IMR-90 (cell line): ENCODE results near the gene FTSJ3. TPM values are rescaled to one million over a fixed set of nuclear protein-coding genes. Genes with fewer than 3 reads are reported as not detected.
A peak's percentile ranks its signal among the peaks of the same experiment; 100 is the strongest.

Source experiments
- ATAC-seq: fragments of 200-7000 bp; cut with Tn5 transposase; 2 replicates; pipeline ENCODE4 v1.9.1; 2020; ENCODE audit warnings: low read depth, mild to moderate bottlenecking, moderate library complexity
- BruUV-seq: library from RNA; stranded (reverse); fragments of 400-500 nt; replicated peaks from 2 replicates; lab custom pipeline; 2021; lab: Mats Ljungman, UMichigan
- CTCF ChIA-PET: fragments of 300-600 bp; formaldehyde crosslinking; extraction: SDS; loops from one replicate; lab custom pipeline; 2021; ENCODE audit warnings: antibody characterized with exemption; lab: Yijun Ruan, JAX
- POLR2A ChIA-PET: fragments of 300-600 bp; sonication (Branson Sonifier 250); formaldehyde crosslinking; loops from one replicate; lab custom pipeline; 2022; ENCODE audit warnings: antibody characterized with exemption; ENCODE audit not compliant: unreplicated experiment; lab: Charles Lee
- DNase-seq: peaks from one replicate; pipeline ENCODE4 v3.0.0; 2013
- H2AFZ ChIP-seq: replicated peaks from 2 replicates; pipeline ENCODE3; 2013; ENCODE audit warnings: low read length, mild to moderate bottlenecking; ENCODE audit not compliant: poor library complexity
- H2AK5ac ChIP-seq: 2 replicates; pipeline ENCODE4 v1.6.1; 2013; ENCODE audit warnings: low read depth, low read length, inconsistent platforms
- H2AK9ac ChIP-seq: replicated peaks from 2 replicates; pipeline ENCODE3; 2013; ENCODE audit warnings: mild to moderate bottlenecking, low read depth, low read length, moderate library complexity; ENCODE audit not compliant: poor library complexity
- H2BK120ac ChIP-seq: 2 replicates; pipeline ENCODE4 v1.6.1; 2013; ENCODE audit warnings: low read depth, low read length, inconsistent platforms
- H2BK15ac ChIP-seq: 3 replicates; pipeline ENCODE4 v1.6.1; 2013; ENCODE audit warnings: low read depth, low read length, inconsistent platforms
- H2BK20ac ChIP-seq: 2 replicates; pipeline ENCODE4 v1.6.1; 2013; ENCODE audit warnings: low read depth, mild to moderate bottlenecking, inconsistent platforms, low read length, moderate library complexity
- H2BK5ac ChIP-seq: 2 replicates; pipeline ENCODE4 v1.6.1; 2013; ENCODE audit warnings: mild to moderate bottlenecking, low read depth, low read length, inconsistent platforms; ENCODE audit not compliant: poor library complexity, severe bottlenecking
- H3K14ac ChIP-seq: replicated peaks from 2 replicates; pipeline ENCODE4 v1.6.1; 2013; ENCODE audit warnings: low read depth, low read length, inconsistent platforms
- H3K18ac ChIP-seq: 2 replicates; pipeline ENCODE4 v1.6.1; 2013; ENCODE audit warnings: low read depth, low read length, control low read depth
- H3K23ac ChIP-seq: 2 replicates; pipeline ENCODE4 v1.6.1; 2013; ENCODE audit warnings: low read depth, low read length, inconsistent platforms
- H3K27ac ChIP-seq: 2 replicates; pipeline ENCODE4 v1.5.1; 2013; ENCODE audit warnings: mild to moderate bottlenecking, control low read depth, low read length; ENCODE audit not compliant: insufficient read depth
- H3K27me3 ChIP-seq: 2 replicates; pipeline ENCODE4 v1.6.1; 2013; ENCODE audit warnings: low read length; ENCODE audit not compliant: control insufficient read depth, insufficient read depth
- H3K36me3 ChIP-seq: 2 replicates; pipeline ENCODE4 v1.6.1; 2013; ENCODE audit warnings: low read length, mixed read lengths; ENCODE audit not compliant: control insufficient read depth, insufficient read depth
- H3K4ac ChIP-seq: 2 replicates; pipeline ENCODE4 v1.6.1; 2013; ENCODE audit warnings: low read depth, low read length, inconsistent platforms
- H3K4me1 ChIP-seq: 2 replicates; pipeline ENCODE4 v1.6.1; 2013; ENCODE audit warnings: low read length, mixed read lengths; ENCODE audit not compliant: control insufficient read depth, insufficient read depth
- H3K4me2 ChIP-seq: 2 replicates; pipeline ENCODE4 v1.6.1; 2013; ENCODE audit warnings: low read depth, mild to moderate bottlenecking, control low read depth, low read length, moderate library complexity
- H3K4me3 ChIP-seq: 2 replicates; pipeline ENCODE4 v1.5.1; 2013; ENCODE audit warnings: low read depth, mild to moderate bottlenecking, control low read depth, low read length, moderate library complexity; ENCODE audit not compliant: insufficient read depth
- H3K56ac ChIP-seq: 2 replicates; pipeline ENCODE4 v1.6.1; 2013; ENCODE audit warnings: low read length, inconsistent platforms; ENCODE audit not compliant: insufficient read depth; ENCODE audit errors: extremely low read depth
- H3K79me1 ChIP-seq, 2 experiments: 2 replicates each; pipeline ENCODE4 v1.6.1; 2013; ENCODE audit warnings: low read length in 2 of 2, inconsistent platforms in 1 of 2, low read depth in 1 of 2
- H3K9ac ChIP-seq: 2 replicates; pipeline ENCODE4 v1.6.1; 2013; ENCODE audit warnings: low read depth, low read length, control low read depth
- H3K9me1 ChIP-seq: 2 replicates; pipeline ENCODE4 v1.6.1; 2013; ENCODE audit warnings: low read length, inconsistent platforms; ENCODE audit not compliant: insufficient read depth
- H3K9me3 ChIP-seq: 2 replicates; pipeline ENCODE4 v1.6.1; 2013; ENCODE audit warnings: low read length; ENCODE audit not compliant: control insufficient read depth, insufficient read depth
- H4K20me1 ChIP-seq: 2 replicates; pipeline ENCODE4 v1.6.1; 2013; ENCODE audit warnings: low read length, inconsistent platforms; ENCODE audit not compliant: insufficient read depth
- H4K5ac ChIP-seq: 2 replicates; pipeline ENCODE4 v1.6.1; 2013; ENCODE audit warnings: mild to moderate bottlenecking, low read depth, low read length, control low read depth
- H4K8ac ChIP-seq, 2 experiments: 2 replicates each; pipeline ENCODE4 v1.6.1; 2013; ENCODE audit warnings: low read depth in 2 of 2, low read length in 2 of 2, control low read depth in 1 of 2, inconsistent platforms in 1 of 2
- H4K91ac ChIP-seq: 2 replicates; pipeline ENCODE4 v1.6.1; 2013; ENCODE audit warnings: low read depth, low read length, inconsistent platforms; ENCODE audit not compliant: insufficient read depth
- BHLHE40 ChIP-seq: fragments of 150-350 bp; IDR thresholded peaks from 2 replicates; pipeline ENCODE4 v1.6.1; 2016; ENCODE audit warnings: mild to moderate bottlenecking, low read depth, low read length
- CEBPB ChIP-seq: IDR thresholded peaks from 2 replicates; pipeline ENCODE4 v1.6.1; 2012; ENCODE audit warnings: low read depth, low read length, improper control_type of control experiment
- CHD1 ChIP-seq: IDR thresholded peaks from 2 replicates; pipeline ENCODE4 v1.6.1; 2012; ENCODE audit warnings: low read depth, low read length, improper control_type of control experiment
- FOS ChIP-seq: fragments of 150-350 bp; IDR thresholded peaks from 2 replicates; pipeline ENCODE4 v1.6.1; 2016; ENCODE audit warnings: low read depth, low read length
- MAFK ChIP-seq: IDR thresholded peaks from 2 replicates; pipeline ENCODE4 v1.6.1; 2012; ENCODE audit warnings: low read depth, low read length, improper control_type of control experiment
- MAZ ChIP-seq: IDR thresholded peaks from 2 replicates; pipeline ENCODE4 v1.6.1; 2012; ENCODE audit warnings: low read depth, mild to moderate bottlenecking, low read length, improper control_type of control experiment, moderate library complexity, borderline replicate concordance
- MXI1 ChIP-seq: IDR thresholded peaks from 2 replicates; pipeline ENCODE4 v1.6.1; 2012; ENCODE audit warnings: low read depth, mild to moderate bottlenecking, low read length, moderate library complexity, borderline replicate concordance
- NFE2L2 ChIP-seq: fragments of 150-350 bp; IDR thresholded peaks from 2 replicates; pipeline ENCODE4 v1.6.1; 2016; ENCODE audit warnings: low read depth, mild to moderate bottlenecking, low read length
- POLR2A ChIP-seq: IDR thresholded peaks from 2 replicates; pipeline ENCODE4 v1.6.1; 2012; ENCODE audit warnings: mild to moderate bottlenecking, low read depth, low read length
- RAD21 ChIP-seq: IDR thresholded peaks from 2 replicates; pipeline ENCODE4 v1.6.1; 2012; ENCODE audit warnings: low read length, improper control_type of control experiment
- RCOR1 ChIP-seq: IDR thresholded peaks from 2 replicates; pipeline ENCODE4 v1.6.1; 2012; ENCODE audit warnings: mild to moderate bottlenecking, low read length, improper control_type of control experiment; ENCODE audit not compliant: insufficient replicate concordance
- RFX5 ChIP-seq: IDR thresholded peaks from 2 replicates; pipeline ENCODE4 v1.8.0; 2012; ENCODE audit warnings: low read depth, mild to moderate bottlenecking, low read length, moderate library complexity
- SMC3 ChIP-seq: fragments of 150-350 bp; IDR thresholded peaks from 2 replicates; pipeline ENCODE4 v1.6.1; 2016; ENCODE audit warnings: low read depth, mild to moderate bottlenecking, antibody characterized with exemption, low read length, moderate library complexity
- WGBS, 2 experiments: methylation state at CpG; one replicate each; pipeline versions ENCODE4 v1.1.5 to v1.1.7; 2013; ENCODE audit warnings: missing lambda C conversion rate in 2 of 2; ENCODE audit not compliant: insufficient read length in 1 of 2; ENCODE audit errors: extremely low coverage in 2 of 2; 5-methylcytosine and 5-hydroxymethylcytosine counted together
- dilution Hi-C: fragments of 300-500 bp; cut with HindIII; formaldehyde crosslinking; loops from one replicate; pipeline ENCODE4 v1.14.3; 2018; ENCODE audit warnings: low sequenced_read_pairs; ENCODE audit not compliant: unreplicated experiment
- in situ Hi-C: fragments of 300-500 bp; cut with MboI; formaldehyde crosslinking; loops from 3 replicates; pipeline ENCODE4 v1.14.3; 2019; ENCODE audit warnings: low sequenced_read_pairs, inconsistent platforms, mixed read lengths
- intact Hi-C: fragments of 100-400 bp; cut with micrococcal nuclease; formaldehyde crosslinking; loops from 2 replicates; pipeline ENCODE4 v1.10.0; 2022
- polyA plus RNA-seq, 3 experiments: library from polyadenylated mRNA; depleted of rRNA; stranded (reverse); fragments of >200 nt; gene quantifications; 2 replicates each; pipeline ENCODE4 v1.2.3, GENCODE V29; 2012; ENCODE audit warnings: low replicate concordance in 1 of 3
- total RNA-seq: library from RNA; depleted of rRNA; stranded (reverse); fragments of >200 nt; gene quantifications from 2 replicates; pipeline ENCODE4 v1.2.3, GENCODE V29; 2012
- TF ChIP-seq, protein P1 (sequence below): conservative IDR thresholded peaks from 2 replicates; pipeline ENCODE4 v1.5.1; 2012; ENCODE audit warnings: mild to moderate bottlenecking, low read depth, low read length, improper control_type of control experiment
- TF ChIP-seq, protein P2 (sequence below): fragments of 150-350 bp; IDR thresholded peaks from 2 replicates; pipeline ENCODE4 v1.6.1; 2016; ENCODE audit warnings: low read depth, mild to moderate bottlenecking, low read length, moderate library complexity, borderline replicate concordance
- TF ChIP-seq, protein P3 (sequence below): fragments of 150-350 bp; IDR thresholded peaks from 2 replicates; pipeline ENCODE4 v1.6.1; 2017; ENCODE audit warnings: mild to moderate bottlenecking, antibody characterized with exemption, low read length, low read depth

Gene FTSJ3
- total and polyA plus RNA-seq, 2 of the 4 experiments (the other 2 are of a cell fraction) = 51.3 to 68.1 TPM

DNA sequence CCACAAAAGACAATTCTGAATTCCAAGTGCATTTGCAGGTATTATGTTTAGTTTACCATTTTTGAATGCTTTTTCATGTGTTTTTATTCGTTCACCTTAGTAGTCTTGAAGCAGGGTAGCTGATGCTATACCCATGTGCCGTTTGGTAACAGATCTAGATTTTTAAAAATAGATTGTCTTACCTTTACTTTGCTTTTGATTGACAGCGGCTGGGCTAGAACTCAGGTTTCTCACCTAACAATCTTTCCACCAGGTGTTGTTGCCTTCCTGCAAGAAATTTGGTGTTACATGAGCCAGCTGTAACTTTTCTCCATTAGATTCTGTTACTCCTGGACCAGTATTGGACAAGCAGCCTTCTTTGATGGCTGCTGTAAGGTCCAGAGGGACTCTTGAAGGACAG is 1.5 kb upstream of the FTSJ3 start:
- no peak overlapping the region for H3K4me3 ChIP-seq
- no peak for DNase-seq
- no peaks in the 10 kb centered on the region for H3K27me3 ChIP-seq
- H2AK9ac ChIP-seq = no peak overlapping the region
- no peak overlapping the region for H2BK20ac ChIP-seq
- intact Hi-C loops (no loop called here), in situ Hi-C loops (no loop called here), dilution Hi-C loops (no loop called here)
- no peak overlapping the region for H3K18ac ChIP-seq
- H4K91ac ChIP-seq = no peak overlapping the region
- H3K9me1 ChIP-seq = peaks cover 13% of the 10 kb centered on the region
- H2BK120ac ChIP-seq = no peak overlapping the region
- no peak overlapping the region for H2BK5ac ChIP-seq
- no peak overlapping the region for H3K56ac ChIP-seq
- no peaks in the 10 kb centered on the region for H3K9me3 ChIP-seq
- H3K79me1 ChIP-seq = peaks cover 41 to 76% of the 10 kb centered on the region in 2 experiments
- no peak overlapping the region for H2AFZ ChIP-seq
- no peak for ATAC-seq
- BruUV-seq = no TSS peak
- H3K4me1 ChIP-seq = peaks cover 1% of the 10 kb centered on the region; the same call in 1 of the 2 replicates
- peaks cover 43% of the 10 kb centered on the region for H4K20me1 ChIP-seq
- peaks cover 66% of the 10 kb centered on the region for H3K36me3 ChIP-seq
- WGBS, 2 experiments = 100% methylated on average over 2 of the region's 3 CpGs; no CpG with 5 or more reads in 1 of the 2 experiments
- no peak overlapping the region for H3K27ac ChIP-seq
- H2AK5ac ChIP-seq = no peak overlapping the region
- ChIA-PET CTCF (interaction anchor here (0.6 kb wide), 1 partner anchor 403 kb away, joined by 3 read pairs; no protein-coding TSS in a partner anchor), POLR2A (interaction anchor here (0.6 kb wide), 1 partner anchor 8 kb away, joined by 3 read pairs; no protein-coding TSS in a partner anchor)
- no peak overlapping the region for H2BK15ac ChIP-seq
- H3K14ac ChIP-seq = no peak overlapping the region
- TF ChIP-seq, protein P1, sequence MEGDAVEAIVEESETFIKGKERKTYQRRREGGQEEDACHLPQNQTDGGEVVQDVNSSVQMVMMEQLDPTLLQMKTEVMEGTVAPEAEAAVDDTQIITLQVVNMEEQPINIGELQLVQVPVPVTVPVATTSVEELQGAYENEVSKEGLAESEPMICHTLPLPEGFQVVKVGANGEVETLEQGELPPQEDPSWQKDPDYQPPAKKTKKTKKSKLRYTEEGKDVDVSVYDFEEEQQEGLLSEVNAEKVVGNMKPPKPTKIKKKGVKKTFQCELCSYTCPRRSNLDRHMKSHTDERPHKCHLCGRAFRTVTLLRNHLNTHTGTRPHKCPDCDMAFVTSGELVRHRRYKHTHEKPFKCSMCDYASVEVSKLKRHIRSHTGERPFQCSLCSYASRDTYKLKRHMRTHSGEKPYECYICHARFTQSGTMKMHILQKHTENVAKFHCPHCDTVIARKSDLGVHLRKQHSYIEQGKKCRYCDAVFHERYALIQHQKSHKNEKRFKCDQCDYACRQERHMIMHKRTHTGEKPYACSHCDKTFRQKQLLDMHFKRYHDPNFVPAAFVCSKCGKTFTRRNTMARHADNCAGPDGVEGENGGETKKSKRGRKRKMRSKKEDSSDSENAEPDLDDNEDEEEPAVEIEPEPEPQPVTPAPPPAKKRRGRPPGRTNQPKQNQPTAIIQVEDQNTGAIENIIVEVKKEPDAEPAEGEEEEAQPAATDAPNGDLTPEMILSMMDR = no peak
- TF ChIP-seq RFX5 (no peak), CEBPB (no peak), MXI1 (no peak), CHD1 (no peak), MAZ (no peak), SMC3 (no peak), RAD21 (no peak), FOS (no peak), RCOR1 (no peak), NFE2L2 (no peak), BHLHE40 (no peak), MAFK (no peak), POLR2A (no peak)
- TF ChIP-seq, protein P2, sequence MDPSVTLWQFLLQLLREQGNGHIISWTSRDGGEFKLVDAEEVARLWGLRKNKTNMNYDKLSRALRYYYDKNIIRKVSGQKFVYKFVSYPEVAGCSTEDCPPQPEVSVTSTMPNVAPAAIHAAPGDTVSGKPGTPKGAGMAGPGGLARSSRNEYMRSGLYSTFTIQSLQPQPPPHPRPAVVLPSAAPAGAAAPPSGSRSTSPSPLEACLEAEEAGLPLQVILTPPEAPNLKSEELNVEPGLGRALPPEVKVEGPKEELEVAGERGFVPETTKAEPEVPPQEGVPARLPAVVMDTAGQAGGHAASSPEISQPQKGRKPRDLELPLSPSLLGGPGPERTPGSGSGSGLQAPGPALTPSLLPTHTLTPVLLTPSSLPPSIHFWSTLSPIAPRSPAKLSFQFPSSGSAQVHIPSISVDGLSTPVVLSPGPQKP = no peak
- TF ChIP-seq, protein P3, sequence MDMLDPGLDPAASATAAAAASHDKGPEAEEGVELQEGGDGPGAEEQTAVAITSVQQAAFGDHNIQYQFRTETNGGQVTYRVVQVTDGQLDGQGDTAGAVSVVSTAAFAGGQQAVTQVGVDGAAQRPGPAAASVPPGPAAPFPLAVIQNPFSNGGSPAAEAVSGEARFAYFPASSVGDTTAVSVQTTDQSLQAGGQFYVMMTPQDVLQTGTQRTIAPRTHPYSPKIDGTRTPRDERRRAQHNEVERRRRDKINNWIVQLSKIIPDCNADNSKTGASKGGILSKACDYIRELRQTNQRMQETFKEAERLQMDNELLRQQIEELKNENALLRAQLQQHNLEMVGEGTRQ = no peak
- H4K8ac ChIP-seq = no peak overlapping the region
- no peak overlapping the region for H3K4me2 ChIP-seq
- no peak overlapping the region for H4K5ac ChIP-seq
- no peak overlapping the region for H3K9ac ChIP-seq
- H3K23ac ChIP-seq = peak overlapping the region; percentile 93; the same call in 1 of the 2 replicates
- H3K4ac ChIP-seq = no peak overlapping the region
